Bronchus fibroblast of lung (primary cell): ENCODE results near the gene FXYD1. TPM values are rescaled to one million over a fixed set of nuclear protein-coding genes. Genes with fewer than 3 reads are reported as not detected.

ENCODE experiments used
- total RNA-seq: library from RNA; depleted of rRNA; stranded (reverse); fragments of >200 nt; gene quantifications from 2 replicates; pipeline ENCODE4 v1.2.3, GENCODE V29; 2015

FXYD1 gene
- total RNA-seq = 0.50 and 1.8 TPM in 2 replicates

GRCh38 chr19:35138305-35138892, at the start of gene FXYD1:
FXYD1 (plus strand) TSS chr19:35138824; CDS start chr19:35140080, 1,256 bp downstream.

GRCh38 chr19:35115177-35115951, 23.3 kb upstream of the FXYD1 start, which contains the start of gene FXYD3:
FXYD3 (plus strand) TSS chr19:35115823; CDS start chr19:35119377, 3,554 bp downstream.

GRCh38 chr19:35134601-35135242, 3.9 kb upstream of the FXYD1 start, which contains the start of gene LGI4:
LGI4 (minus strand) TSS chr19:35135059; CDS start chr19:35134680, 379 bp downstream.

DNA sequence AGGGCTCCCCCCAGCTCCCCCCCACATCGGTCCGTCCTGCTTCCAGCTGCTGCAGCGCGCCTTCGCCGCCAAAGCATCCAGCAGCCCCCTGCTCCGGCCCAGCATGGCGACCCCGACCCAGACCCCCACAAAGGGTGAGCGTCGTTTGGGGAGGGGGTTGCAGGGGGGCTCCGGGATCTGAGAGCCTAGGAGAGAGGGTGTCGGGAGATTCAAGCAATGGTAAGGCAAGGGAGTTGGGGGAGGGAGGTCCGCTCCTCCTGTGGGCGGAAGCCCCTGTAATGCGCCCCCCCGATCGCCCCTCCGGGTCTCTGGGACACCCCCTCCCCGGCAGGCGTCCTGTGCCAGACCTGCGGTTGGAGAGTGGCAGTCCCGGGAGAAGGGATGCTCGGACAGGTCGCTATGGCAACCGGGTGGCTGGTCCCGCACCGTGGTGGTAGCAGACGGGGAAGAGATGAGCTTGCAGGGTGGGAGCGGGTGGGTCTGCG, 4.6 kb downstream of the FXYD1 start, which contains the start of gene FXYD7:
Gene FXYD7, plus strand, starts transcription at position 25 of the 485 bp plus-strand sequence. Its CDS starts 79 bp downstream, at position 104.

DNA sequence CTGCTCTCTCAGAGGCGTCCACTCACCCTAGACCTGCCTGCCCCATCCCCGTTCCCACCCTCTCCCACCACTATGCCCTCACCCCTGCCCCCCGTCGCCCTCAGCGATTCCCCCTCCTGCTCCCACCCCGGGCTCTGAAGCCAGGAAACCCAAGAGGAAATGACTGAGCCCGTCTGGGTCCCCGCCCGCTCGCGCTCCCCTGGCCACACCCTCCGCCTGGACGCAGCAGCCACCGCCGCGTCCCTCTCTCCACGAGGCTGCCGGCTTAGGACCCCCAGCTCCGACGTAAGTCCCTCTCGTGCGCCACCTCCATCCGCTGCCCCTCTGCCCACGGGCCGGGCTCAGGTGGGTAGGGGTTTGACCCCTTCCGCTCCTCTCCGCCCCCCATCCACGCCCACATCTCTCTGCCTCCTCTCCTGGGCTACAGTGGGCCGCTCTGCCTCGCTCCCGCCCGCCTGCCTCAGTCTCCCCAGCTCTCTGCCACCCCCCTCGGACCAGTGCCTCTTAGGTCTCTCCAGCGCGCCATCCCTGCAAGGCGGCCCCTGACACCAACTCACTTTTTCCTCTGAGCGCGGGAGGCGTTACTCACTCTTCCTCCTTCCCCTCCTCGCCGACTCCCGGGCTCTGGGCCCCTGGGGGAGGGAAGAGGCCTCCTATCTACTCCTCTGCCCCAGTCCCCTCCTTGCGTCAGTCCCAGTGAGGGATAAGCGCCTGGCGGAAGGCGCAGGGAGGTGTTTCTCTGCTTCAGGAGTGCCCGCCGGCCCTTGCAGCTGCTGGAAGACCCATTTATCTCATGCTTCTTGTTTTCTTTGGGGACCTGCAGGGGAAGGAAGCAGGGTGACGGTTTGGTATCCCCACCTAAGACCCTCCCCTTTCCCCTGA, 16.1 kb downstream of the FXYD1 start, which contains the start of gene FXYD5:
Gene FXYD5, plus strand, starts transcription at position 211 of the 882 bp plus-strand sequence. CDS start 816 bp downstream, outside the sequence.

Other genes starting within 250 kb of the FXYD1 start
- 1.7 and 1.8 TPM in 2 replicates for gene ZNF30, start 211.9 kb upstream of the FXYD1 start, total RNA-seq
- 2.0 and 2.2 TPM in 2 replicates for gene ZNF792, start 174.6 kb upstream of the FXYD1 start, total RNA-seq
- 33.5 and 37.3 TPM in 2 replicates for gene GRAMD1A, start 138.5 kb upstream of the FXYD1 start, total RNA-seq
- 4.0 and 4.3 TPM in 2 replicates for gene SCN1B, start 108.4 kb upstream of the FXYD1 start, total RNA-seq
- gene HPN, start 97.1 kb upstream of the FXYD1 start, total RNA-seq = not detected in 2 replicates
- not detected in 2 replicates for gene FXYD3, start 23.0 kb upstream of the FXYD1 start, total RNA-seq
- gene LGI4, start 3.8 kb upstream of the FXYD1 start, total RNA-seq = not detected in 2 replicates
- not detected in 2 replicates for gene FXYD7, start 4.4 kb downstream of the FXYD1 start, total RNA-seq
- 120 and 124 TPM in 2 replicates for gene FXYD5, start 15.9 kb downstream of the FXYD1 start, total RNA-seq
- not detected in 2 replicates for gene FAM187B, start 89.9 kb downstream of the FXYD1 start, total RNA-seq
- 1.8 and 2.0 TPM in 2 replicates for gene LSR, start 110.2 kb downstream of the FXYD1 start, total RNA-seq
- 50.1 and 61.5 TPM in 2 replicates for gene USF2, start 130.1 kb downstream of the FXYD1 start, total RNA-seq
- not detected in 2 replicates for gene HAMP, start 143.7 kb downstream of the FXYD1 start, total RNA-seq
- gene MAG, start 153.3 kb downstream of the FXYD1 start, total RNA-seq = not detected in 2 replicates
- gene CD22, start 190.4 kb downstream of the FXYD1 start, total RNA-seq = under 0.01 TPM in 1 of 2 replicates, not detected in the other
- not detected in 2 replicates for gene FFAR1, start 209.1 kb downstream of the FXYD1 start, total RNA-seq
- gene FFAR3, start 219.6 kb downstream of the FXYD1 start, total RNA-seq = not detected in 2 replicates
- not detected in 2 replicates for gene GPR42, start 232.2 kb downstream of the FXYD1 start, total RNA-seq